EL (cell line): ENCODE data around the gene PGM2.

ENCODE experiments used
- DNase-seq: peaks from one replicate; pipeline ENCODE4 v3.0.0-alpha.2; 2016

Gene PGM2

GRCh38 chr4:37904824-37905223, 78.3 kb downstream of the PGM2 start:
- no peak for DNase-seq

- no peak for DNase-seq
Measured at GRCh38 chr4:37905533-37906169, 79.2 kb downstream of the PGM2 start.

GRCh38 chr4:37908488-37909331, 82.2 kb downstream of the PGM2 start:
- DNase-seq, result peak; percentile 63

- no peak for DNase-seq
Measured at GRCh38 chr4:37909332-37910090, 83.0 kb downstream of the PGM2 start.

GRCh38 chr4:37910091-37910486, 83.6 kb downstream of the PGM2 start:
- no peak for DNase-seq
